OCI-LY7 (cell line): Measurements from ENCODE around the gene NOX4. TPM values are rescaled to one million over a fixed set of nuclear protein-coding genes. Genes with fewer than 3 reads are reported as not detected.

ENCODE experiments used
- BruUV-seq: library from RNA; stranded (reverse); fragments of 400-500 nt; replicated peaks from 2 replicates; lab custom pipeline; 2021; lab: Mats Ljungman, UMichigan
- CTCF ChIA-PET: fragments of 300-600 bp; sonication (Branson Sonifier 250); formaldehyde crosslinking; loops from one replicate; lab custom pipeline; 2022; ENCODE audit warnings: antibody characterized with exemption; ENCODE audit not compliant: unreplicated experiment; lab: Charles Lee
- POLR2A ChIA-PET: fragments of 300-600 bp; sonication (Branson Sonifier 250); formaldehyde crosslinking; loops from one replicate; lab custom pipeline; 2022; ENCODE audit warnings: antibody characterized with exemption; lab: Charles Lee
- DNase-seq: peaks from one replicate; pipeline ENCODE4 v3.0.0-alpha.2; 2015; ENCODE audit warnings: low spot score
- H2AFZ ChIP-seq: fragments of 200-600 bp; sonication (generic), shearing (Covaris generic); 2 replicates; pipeline ENCODE4 v1.6.1; 2014; ENCODE audit warnings: mild to moderate bottlenecking, antibody characterized with exemption, low read length, moderate library complexity
- H3K27ac ChIP-seq: fragments of 200-600 bp; sonication (generic); 2 replicates; pipeline ENCODE4 v1.5.1; 2014; ENCODE audit warnings: mixed run types, low read depth, mild to moderate bottlenecking, moderate library complexity, low read length, inconsistent platforms; ENCODE audit not compliant: poor library complexity, severe bottlenecking
- H3K36me3 ChIP-seq: fragments of 200-600 bp; sonication (generic); 2 replicates; pipeline ENCODE4 v1.6.1; 2014; ENCODE audit warnings: mild to moderate bottlenecking, antibody characterized with exemption, low read length, moderate library complexity, mixed read lengths; ENCODE audit not compliant: insufficient read depth
- H3K4me1 ChIP-seq: fragments of 200-600 bp; sonication (generic); 2 replicates; pipeline ENCODE4 v1.5.1; 2014; ENCODE audit warnings: mild to moderate bottlenecking, low read length; ENCODE audit not compliant: insufficient read depth, poor library complexity, severe bottlenecking
- H3K4me2 ChIP-seq: fragments of 200-600 bp; sonication (generic); 2 replicates; pipeline ENCODE4 v1.6.1; 2014; ENCODE audit warnings: mild to moderate bottlenecking, low read length
- H3K4me3 ChIP-seq: fragments of 200-600 bp; sonication (generic); 2 replicates; pipeline ENCODE4 v1.5.1; 2014; ENCODE audit warnings: mild to moderate bottlenecking, low read depth, low read length; ENCODE audit not compliant: poor library complexity, severe bottlenecking
- H3K79me2 ChIP-seq: fragments of 200-600 bp; sonication (generic); 2 replicates; pipeline ENCODE4 v1.6.1; 2016; ENCODE audit warnings: low read depth, mild to moderate bottlenecking, low read length, moderate library complexity, mixed read lengths; ENCODE audit not compliant: insufficient read depth
- H3K9me2 ChIP-seq: fragments of 200-600 bp; sonication (generic); 2 replicates; pipeline ENCODE4 v1.6.1; 2016; ENCODE audit warnings: mild to moderate bottlenecking, low read length, mixed read lengths; ENCODE audit not compliant: insufficient read depth
- H3K9me3 ChIP-seq: fragments of 200-600 bp; sonication (generic); 2 replicates; pipeline ENCODE4 v1.6.1; 2014; ENCODE audit warnings: mild to moderate bottlenecking, mixed run types, low read length, mixed read lengths
- H4K20me1 ChIP-seq: fragments of 200-600 bp; sonication (generic); 2 replicates; pipeline ENCODE4 v1.6.1; 2014; ENCODE audit warnings: mild to moderate bottlenecking, antibody characterized with exemption, low read length, moderate library complexity, mixed read lengths; ENCODE audit not compliant: insufficient read depth
- CTCF ChIP-seq: fragments of 200-600 bp; sonication (generic); conservative IDR thresholded peaks from 2 replicates; pipeline ENCODE4 v1.5.1; 2014; ENCODE audit warnings: mild to moderate bottlenecking, antibody characterized with exemption, low read length, moderate library complexity, mixed read lengths
- EZH2phosphoT487 ChIP-seq: fragments of 200-600 bp; sonication (generic); IDR thresholded peaks from 2 replicates; pipeline ENCODE4 v1.6.1; 2018; ENCODE audit warnings: low read depth, borderline replicate concordance, mild to moderate bottlenecking, mixed run types, antibody characterized with exemption, low read length, moderate library complexity, mixed read lengths
- intact Hi-C: fragments of 100-400 bp; cut with micrococcal nuclease; formaldehyde crosslinking; loops from one replicate; pipeline ENCODE4 v1.10.0; 2022; ENCODE audit not compliant: unreplicated experiment
- total RNA-seq, 2 experiments: library from RNA; depleted of rRNA in 1 of 2; stranded (reverse); fragments of >200 nt in 1 of 2; shearing (Covaris generic) in 1 of 2; gene quantifications; 2 replicates each; pipeline ENCODE4 v1.2.3, GENCODE V29; 2014 to 2022

Gene NOX4
- total RNA-seq, 2 experiments from 2014 or later, result not detected

- Histone ChIP-seq H3K27ac (no peak overlapping the region), H2AFZ (no peak overlapping the region), H3K79me2 (no peaks in the 10 kb centered on the region), H4K20me1 (no peaks in the 10 kb centered on the region), H3K4me1 (no peaks in the 10 kb centered on the region), H3K36me3 (no peaks in the 10 kb centered on the region), H3K9me2 (no peaks in the 10 kb centered on the region), H3K9me3 (no peaks in the 10 kb centered on the region), H3K4me3 (no peak overlapping the region), H3K4me2 (no peak overlapping the region)
- ChIA-PET POLR2A (no interaction called here), CTCF (no interaction called here)
- TF ChIP-seq EZH2phosphoT487 (no peak), CTCF (no peak)
- no TSS peak for BruUV-seq
- no peak for DNase-seq
- intact Hi-C loops, result no loop called here
Observed at GRCh38 chr11:89508544-89508943, 17.4 kb upstream of the NOX4 start.

- H3K4me3 ChIP-seq, result no peak overlapping the region
- no TSS peak for BruUV-seq
- no peaks in the 10 kb centered on the region for H4K20me1 ChIP-seq
- intact Hi-C loops, result no loop called here
- no peak overlapping the region for H2AFZ ChIP-seq
- no peaks in the 10 kb centered on the region for H3K79me2 ChIP-seq
- CTCF ChIA-PET, result no interaction called here
- no peak for TF ChIP-seq EZH2phosphoT487
- TF ChIP-seq CTCF, result no peak
- no peak for DNase-seq
- H3K9me2 ChIP-seq, result no peaks in the 10 kb centered on the region
- no peak overlapping the region for H3K4me2 ChIP-seq
- H3K36me3 ChIP-seq, result no peaks in the 10 kb centered on the region
- H3K27ac ChIP-seq, result no peak overlapping the region
- no peaks in the 10 kb centered on the region for H3K9me3 ChIP-seq
- H3K4me1 ChIP-seq, result no peaks in the 10 kb centered on the region
- POLR2A ChIA-PET, result interaction anchor here (1.1 kb wide), 1 partner anchor 17 kb away, joined by 3 read pairs; no protein-coding TSS in a partner anchor
Observed at GRCh38 chr11:89504270-89504669, 13.1 kb upstream of the NOX4 start.

DNA sequence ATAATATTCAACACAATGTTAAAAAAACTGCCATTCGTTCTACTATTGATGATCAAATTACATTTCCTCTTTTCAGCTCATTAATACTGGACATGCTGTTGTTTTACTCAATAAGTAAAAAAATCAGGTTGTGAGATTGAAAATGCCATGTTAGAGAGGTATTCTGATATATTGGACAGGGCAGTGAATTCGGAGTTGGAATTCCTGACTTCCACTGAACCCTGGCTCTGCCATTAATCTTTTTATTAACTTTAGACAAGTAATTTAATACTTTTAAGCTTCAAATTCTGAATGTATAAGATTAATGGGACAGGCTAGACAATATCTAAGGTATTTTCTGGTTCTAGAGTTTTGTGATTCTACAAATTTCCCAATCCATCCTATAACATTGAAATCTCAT is 12.2 kb upstream of the NOX4 start:
- CTCF ChIA-PET, result no interaction called here
- BruUV-seq, result no TSS peak

More for the DNA sequence above, 12.2 kb upstream of the NOX4 start:
- Histone ChIP-seq H3K4me3 (no peak overlapping the region), H3K9me2 (no peaks in the 10 kb centered on the region), H3K79me2 (no peaks in the 10 kb centered on the region), H4K20me1 (no peaks in the 10 kb centered on the region), H3K9me3 (no peaks in the 10 kb centered on the region), H2AFZ (no peak overlapping the region), H3K36me3 (no peaks in the 10 kb centered on the region), H3K4me1 (no peaks in the 10 kb centered on the region), H3K4me2 (no peak overlapping the region), H3K27ac (no peak overlapping the region)
- intact Hi-C loops, result no loop called here
- POLR2A ChIA-PET, result interaction anchor here (1.1 kb wide), 1 partner anchor 16 kb away, joined by 3 read pairs; no protein-coding TSS in a partner anchor
- no peak for TF ChIP-seq EZH2phosphoT487
- TF ChIP-seq CTCF, result no peak
- DNase-seq, result no peak
